Activated CD4-positive, alpha-beta T cell treated with anti-CD3 and anti-CD28 coated beads for 36 hours (primary cell): ENCODE measurements around the gene RNF157. TPM values are rescaled to one million over a fixed set of nuclear protein-coding genes. Genes with fewer than 3 reads are reported as not detected.
"Not testable (repeated sequence)": the region's sequence is repeated elsewhere in the genome, so short reads cannot be mapped to it uniquely, and the experiment has no call there.

ENCODE experiments used
- ATAC-seq: fragments of 200-7000 bp; cut with Tn5 transposase; one replicate; pipeline ENCODE4 v1.10.0; 2021; ENCODE audit warnings: mild to moderate bottlenecking, moderate library complexity
- CTCF ChIA-PET: fragments of 350-600 bp; sonication (Branson Sonifier 250); formaldehyde crosslinking; loops from one replicate; lab custom pipeline; 2021; ENCODE audit warnings: antibody characterized with exemption; lab: Charles Lee
- POLR2A ChIA-PET: fragments of 350-600 bp; sonication (Branson Sonifier 250); formaldehyde crosslinking; loops from one replicate; lab custom pipeline; 2021; ENCODE audit warnings: antibody characterized with exemption, inconsistent platforms; lab: Charles Lee
- DNase-seq: peaks from one replicate; pipeline ENCODE4 v3.0.0-alpha.2; 2020
- H3K27ac Mint-ChIP-seq: one replicate; pipeline ENCODE4 v1.8.0; 2021; ENCODE audit warnings: mixed read lengths
- H3K27me3 Mint-ChIP-seq: one replicate; pipeline ENCODE4 v1.8.0; 2021; ENCODE audit warnings: mixed read lengths
- H3K36me3 Mint-ChIP-seq: one replicate; pipeline ENCODE4 v1.8.0; 2021; ENCODE audit warnings: low read depth, mixed read lengths
- H3K4me1 Mint-ChIP-seq: one replicate; pipeline ENCODE4 v1.8.0; 2021; ENCODE audit warnings: mixed read lengths
- H3K4me3 Mint-ChIP-seq: one replicate; pipeline ENCODE4 v1.8.0; 2021; ENCODE audit warnings: mild to moderate bottlenecking, moderate library complexity, mixed read lengths
- H3K9me3 Mint-ChIP-seq: one replicate; pipeline ENCODE4 v1.8.0; 2021; ENCODE audit warnings: low read depth, mixed read lengths
- intact Hi-C, 2 experiments: fragments of 100-400 bp; cut with DNase I in 1 of 2; cut with micrococcal nuclease in 1 of 2; formaldehyde crosslinking; loops; one replicate each; pipeline versions ENCODE4 v1.14.2 to v1.15.1; 2022 to 2024; cut with DNase I, micrococcal nuclease
- total RNA-seq, 2 experiments: library from RNA; stranded (reverse); gene quantifications; one replicate each; pipeline ENCODE4 v1.2.3, GENCODE V29; 2021

The RNF157 gene
- total RNA-seq, 2 experiments from 2014 or later = 24.0 to 39.4 TPM

DNA sequence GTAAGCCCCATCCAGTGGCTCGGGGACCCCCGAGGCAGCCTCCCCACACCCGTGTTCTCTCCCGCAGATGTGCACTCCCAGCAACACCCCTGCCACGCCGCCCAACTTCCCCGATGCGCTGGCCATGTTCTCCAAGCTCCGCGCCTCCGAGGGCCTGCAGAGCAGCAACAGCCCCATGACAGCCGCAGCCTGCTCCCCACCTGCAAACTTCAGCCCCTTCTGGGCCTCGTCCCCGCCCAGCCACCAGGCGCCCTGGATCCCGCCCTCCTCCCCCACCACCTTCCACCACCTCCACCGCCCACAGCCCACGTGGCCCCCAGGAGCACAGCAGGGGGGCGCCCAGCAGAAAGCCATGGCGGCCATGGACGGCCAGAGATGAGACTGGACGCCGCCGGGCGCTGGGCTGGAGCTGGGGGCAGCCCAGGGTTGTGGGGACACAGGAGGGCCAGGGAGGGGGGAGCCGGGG is 29.9 kb upstream of the RNF157 start:
- ChIA-PET POLR2A (interaction anchor here (0.6 to 3.9 kb wide), 11 partner anchors 13 to 280 kb away, joined by 3 to 29 read pairs (median 5); no protein-coding TSS in a partner anchor), CTCF (interaction anchor here (0.7 to 2.6 kb wide), 6 partner anchors 11 to 126 kb away, joined by 3 to 9 read pairs (median 6); no protein-coding TSS in a partner anchor)
- no peaks in the 10 kb centered on the region for H3K9me3 Mint-ChIP-seq
- H3K4me1 Mint-ChIP-seq = peaks cover 59% of the 10 kb centered on the region
- intact Hi-C loops = loop anchor here in 1 of 2 experiments (10.0 kb wide), 1 partner anchor 365 kb away; the partner anchor contains the start of gene MRPL38
- H3K36me3 Mint-ChIP-seq = peaks cover 59% of the 10 kb centered on the region
- H3K27me3 Mint-ChIP-seq = no peaks in the 10 kb centered on the region
- DNase-seq (peak; percentile 62), ATAC-seq (no peak)
- H3K27ac Mint-ChIP-seq = peak overlapping the region; percentile 100
- peak overlapping the region; percentile 96 for H3K4me3 Mint-ChIP-seq

DNA sequence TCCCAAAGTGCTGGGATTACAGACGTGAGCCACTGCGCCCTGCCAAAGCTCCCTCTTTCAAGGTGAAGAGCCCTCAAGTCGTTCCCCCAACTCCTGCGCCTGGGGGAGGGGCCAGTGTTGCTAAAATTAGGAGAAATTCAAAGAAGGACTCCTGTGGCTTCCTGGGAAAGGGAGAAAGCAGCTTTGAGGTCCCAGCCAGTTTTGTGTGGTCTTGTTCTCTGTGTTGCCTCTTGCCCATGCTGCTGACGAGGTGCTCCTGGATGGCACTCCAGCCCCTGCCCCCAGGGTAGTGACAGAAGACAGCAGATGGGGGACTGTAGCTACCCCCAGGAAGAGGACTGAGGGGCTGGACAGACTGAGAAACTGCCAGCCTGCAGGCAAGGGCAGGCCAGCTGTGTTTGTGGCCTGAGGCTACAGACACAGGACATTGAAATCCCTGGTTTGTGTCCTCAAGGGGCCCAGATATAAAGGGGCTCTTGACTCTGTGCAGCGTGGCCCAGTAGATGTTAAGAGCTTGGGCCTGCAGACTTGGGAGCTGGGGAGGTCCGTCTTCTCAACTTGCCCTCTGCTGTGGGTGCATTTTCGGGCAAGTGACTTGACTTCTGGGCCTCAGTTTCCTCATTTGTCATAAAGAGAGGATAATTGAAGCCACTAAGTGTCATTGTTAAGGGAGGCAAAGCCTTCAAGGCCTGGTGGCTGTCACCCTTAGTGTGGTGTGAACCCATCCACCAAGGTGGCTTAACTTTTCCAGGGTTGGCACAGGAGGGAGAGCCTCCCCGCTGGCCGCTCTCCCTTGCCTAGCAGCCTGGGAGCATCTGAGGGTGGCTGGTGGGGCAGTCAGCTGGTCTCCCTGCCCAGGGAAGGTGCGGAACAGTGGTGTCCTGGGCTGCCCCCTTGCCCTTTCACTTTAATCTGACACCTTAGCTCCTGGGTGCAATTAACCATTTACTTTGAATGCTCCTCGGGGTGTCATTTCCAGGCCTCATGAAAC is 29.0 kb upstream of the RNF157 start:
- Mint-ChIP-seq H3K4me1 (peaks cover 56% of the 10 kb centered on the region), H3K4me3 (peak overlapping the region; percentile 96)

DNA sequence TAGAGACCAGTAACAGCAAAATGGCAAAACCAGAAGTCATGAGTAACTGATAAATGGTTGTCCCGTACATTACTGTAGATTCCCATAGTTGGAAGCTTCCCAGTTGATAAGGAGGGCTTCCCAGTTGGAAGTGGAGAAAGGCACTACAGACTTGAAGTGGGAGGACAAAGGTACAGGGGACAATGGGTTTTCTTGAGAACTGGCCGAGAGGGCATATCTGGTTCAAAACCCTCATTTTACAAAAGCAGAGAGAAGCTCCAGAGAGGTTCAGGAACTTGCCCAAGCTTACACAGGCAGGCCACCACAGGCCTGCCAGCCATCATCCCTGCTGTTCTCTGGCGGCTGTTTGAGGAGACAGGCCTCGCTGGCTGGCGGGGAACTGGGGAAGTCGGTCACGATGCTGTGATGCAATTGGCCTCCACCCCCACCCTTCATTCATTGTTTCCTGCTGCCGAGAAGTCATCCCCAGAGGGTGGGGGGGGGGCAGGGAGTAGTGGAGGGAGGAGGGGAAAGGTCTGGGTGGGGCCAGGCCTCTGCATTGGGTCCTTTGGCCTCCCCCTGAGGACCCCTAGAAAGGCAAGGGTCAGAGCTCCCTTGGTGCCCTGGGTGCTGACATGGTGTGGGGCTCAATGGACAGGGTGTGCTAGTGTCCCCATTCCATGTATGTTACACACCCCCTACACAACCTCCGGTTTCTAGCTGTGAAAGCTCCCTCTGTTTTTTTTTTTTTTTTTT is 27.9 kb upstream of the RNF157 start:
- ChIA-PET CTCF (interaction anchor here (0.5 to 1.8 kb wide), 10 partner anchors 10 to 1185 kb away, joined by 3 to 7 read pairs (median 3); no protein-coding TSS in a partner anchor), POLR2A (interaction anchor here (0.9 to 5.1 kb wide), 13 partner anchors 12 to 488 kb away, joined by 3 to 36 read pairs (median 5); partner anchors contain the start of genes FOXJ1 and SRP68)
- intact Hi-C loops = loop anchor here (1.0 to 10.0 kb wide), 5 partner anchors 76 to 1187 kb away; partner anchors contain the start of genes MFSD11 (in 1 of the 2), SRSF2 (in 1 of the 2) and WBP2 (in 1 of the 2)
- DNase-seq (peak; percentile 91), ATAC-seq (peak; percentile 3)
- no peaks in the 10 kb centered on the region for H3K27me3 Mint-ChIP-seq
- no peaks in the 10 kb centered on the region for H3K9me3 Mint-ChIP-seq
- peak overlapping the region; percentile 96 for H3K4me3 Mint-ChIP-seq
- H3K4me1 Mint-ChIP-seq = peaks cover 56% of the 10 kb centered on the region
- H3K36me3 Mint-ChIP-seq = peaks cover 57% of the 10 kb centered on the region
- peak overlapping the region; percentile 100 for H3K27ac Mint-ChIP-seq

More for the DNA sequence above, 29.0 kb upstream of the RNF157 start:
- DNase-seq (peak; percentile 47), ATAC-seq (no peak)
- Mint-ChIP-seq H3K27ac (peak overlapping the region; percentile 100), H3K27me3 (no peaks in the 10 kb centered on the region), H3K36me3 (peaks cover 59% of the 10 kb centered on the region), H3K9me3 (no peaks in the 10 kb centered on the region)
- POLR2A ChIA-PET = interaction anchor here (0.5 to 5.1 kb wide), 18 partner anchors 10 to 1096 kb away, joined by 3 to 36 read pairs (median 4); partner anchors contain the start of genes FOXJ1 and SRP68
- CTCF ChIA-PET = interaction anchor here (0.7 to 2.6 kb wide), 10 partner anchors 9 to 125 kb away, joined by 3 to 7 read pairs (median 4); no protein-coding TSS in a partner anchor
- intact Hi-C loops = loop anchor here (1.0 to 10.0 kb wide), 5 partner anchors 77 to 1186 kb away; partner anchors contain the start of genes MFSD11 (in 1 of the 2), SRSF2 (in 1 of the 2) and WBP2 (in 1 of the 2)

DNA sequence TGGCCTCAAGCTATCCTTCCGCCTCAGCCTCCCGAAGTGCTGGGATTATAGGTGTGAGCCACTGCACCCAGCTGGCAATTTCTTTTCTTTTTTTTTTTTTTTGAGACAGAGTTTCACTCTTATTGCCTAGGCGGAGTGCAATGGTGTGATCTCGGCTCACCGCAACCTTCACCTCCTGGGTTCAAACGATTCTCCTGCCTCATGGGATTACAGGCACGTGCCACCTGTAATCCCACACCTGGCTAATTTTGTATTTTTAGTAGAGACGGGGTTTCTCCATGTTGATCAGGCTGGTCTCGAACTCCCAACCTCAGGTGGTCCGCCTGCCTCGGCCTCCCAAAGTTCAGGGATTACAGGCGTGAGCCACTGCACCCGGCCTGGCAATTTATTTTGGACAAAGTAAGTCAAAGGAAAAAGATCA is 27.3 kb upstream of the RNF157 start:
- ChIA-PET POLR2A (interaction anchor here (0.6 to 5.1 kb wide), 13 partner anchors 12 to 465 kb away, joined by 3 to 36 read pairs (median 9); no protein-coding TSS in a partner anchor), CTCF (interaction anchor here (0.7 to 1.6 kb wide), 8 partner anchors 10 to 1186 kb away, joined by 3 to 6 read pairs (median 3); no protein-coding TSS in a partner anchor)
- not testable (repeated sequence) for H3K27me3 Mint-ChIP-seq, H3K9me3 Mint-ChIP-seq, ATAC-seq
- H3K27ac Mint-ChIP-seq = peak overlapping the region; percentile 100
- H3K4me3 Mint-ChIP-seq = peak overlapping the region; percentile 96
- DNase-seq = peak; percentile 64
- peaks cover 56% of the 10 kb centered on the region for H3K4me1 Mint-ChIP-seq
- intact Hi-C loops = loop anchor here (1.0 to 10.0 kb wide), 5 partner anchors 75 to 1187 kb away; partner anchors contain the start of genes MFSD11 (in 1 of the 2), SRSF2 (in 1 of the 2) and WBP2 (in 1 of the 2)
- peaks cover 57% of the 10 kb centered on the region for H3K36me3 Mint-ChIP-seq

DNA sequence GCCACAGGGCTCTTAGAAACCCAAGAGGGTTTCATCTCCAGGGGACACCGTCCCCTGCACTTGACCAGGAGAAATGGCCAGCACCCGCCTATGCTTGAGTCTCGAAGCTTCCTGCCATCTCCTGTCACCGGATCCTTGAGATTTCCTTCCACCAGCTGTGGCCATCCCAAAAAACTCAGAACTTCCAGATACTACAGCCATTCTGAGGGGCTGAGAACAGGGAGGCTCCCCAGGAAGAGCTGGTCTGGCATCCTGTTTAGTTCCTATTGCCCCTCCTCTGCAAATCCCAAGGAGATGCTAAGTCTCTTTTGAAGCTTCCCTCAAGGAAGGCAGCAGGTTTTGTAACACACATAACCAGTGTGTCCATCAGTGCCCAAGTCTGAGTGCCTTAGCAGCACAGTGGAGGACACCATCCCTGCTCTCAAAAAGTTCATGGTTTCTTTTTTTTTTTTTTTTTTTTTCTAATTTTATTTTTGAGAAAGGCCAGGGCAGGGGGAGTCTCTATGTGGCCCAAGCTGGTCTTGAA is 26.8 kb upstream of the RNF157 start:
- Mint-ChIP-seq H3K4me1 (peaks cover 58% of the 10 kb centered on the region), H3K36me3 (peaks cover 57% of the 10 kb centered on the region), H3K4me3 (peak overlapping the region; percentile 96), H3K9me3 (no peaks in the 10 kb centered on the region), H3K27ac (peak overlapping the region; percentile 100), H3K27me3 (no peaks in the 10 kb centered on the region)
- ATAC-seq = no peak
- POLR2A ChIA-PET = interaction anchor here (0.6 to 5.1 kb wide), 15 partner anchors 11 to 466 kb away, joined by 3 to 36 read pairs (median 4); no protein-coding TSS in a partner anchor
- CTCF ChIA-PET = interaction anchor here (0.5 to 1.4 kb wide), 7 partner anchors 10 to 1186 kb away, joined by 3 to 4 read pairs (median 3); no protein-coding TSS in a partner anchor
- intact Hi-C loops = loop anchor here (5.0 to 10.0 kb wide), 4 partner anchors 410 to 1188 kb away; partner anchors contain the start of genes MFSD11 (in 1 of the 2), SRSF2 (in 1 of the 2) and WBP2 (in 1 of the 2)
- peak; percentile 26 for DNase-seq

DNA sequence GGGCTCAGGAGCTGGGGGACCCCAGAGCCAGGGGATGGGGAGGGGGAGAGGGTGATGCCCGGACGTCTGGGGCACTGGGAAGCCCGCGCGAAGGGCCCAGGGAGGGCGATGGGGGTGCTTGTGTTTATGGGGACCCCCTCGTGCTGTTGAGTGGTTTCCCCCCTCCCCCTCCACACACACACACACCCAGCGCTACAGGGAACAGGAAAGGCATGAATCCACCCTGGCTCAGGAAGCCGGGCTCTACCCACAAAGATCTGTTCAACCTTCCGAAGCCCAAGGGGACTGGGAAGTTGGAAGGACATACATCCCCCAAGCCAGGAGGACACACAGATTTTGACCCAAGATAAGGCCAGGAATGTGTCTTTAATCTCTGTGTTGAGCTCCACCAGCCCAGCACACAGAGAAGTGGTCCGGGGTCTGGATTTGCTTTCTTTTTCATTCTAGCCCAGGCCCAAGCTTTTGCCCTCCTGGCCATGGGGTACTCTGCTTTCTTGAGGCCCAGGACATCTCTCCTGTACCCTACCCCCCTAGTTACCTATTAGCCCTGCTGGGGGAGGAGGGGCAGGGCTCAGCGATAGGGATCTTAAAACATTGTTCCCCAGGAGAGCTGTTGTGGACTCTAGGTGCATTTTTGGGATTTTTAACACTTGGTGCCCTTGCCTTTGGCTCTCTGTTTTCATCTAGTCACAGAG is 26.1 kb upstream of the RNF157 start:
- Mint-ChIP-seq H3K27ac (peak overlapping the region; percentile 100), H3K4me3 (peak overlapping the region; percentile 96), H3K27me3 (no peaks in the 10 kb centered on the region), H3K9me3 (no peaks in the 10 kb centered on the region), H3K36me3 (peaks cover 53% of the 10 kb centered on the region), H3K4me1 (peaks cover 61% of the 10 kb centered on the region)
- DNase-seq (peak; percentile 55), ATAC-seq (no peak)
- ChIA-PET CTCF (interaction anchor here (0.5 to 1.1 kb wide), 5 partner anchors 9 to 255 kb away, joined by 3 to 4 read pairs (median 3); no protein-coding TSS in a partner anchor), POLR2A (interaction anchor here (0.6 to 5.1 kb wide), 12 partner anchors 11 to 368 kb away, joined by 3 to 36 read pairs (median 6); no protein-coding TSS in a partner anchor)
- intact Hi-C loops = loop anchor here (1.0 to 10.0 kb wide), 5 partner anchors 409 to 1188 kb away; partner anchors contain the start of genes MFSD11 (in 1 of the 2), SRSF2 (in 1 of the 2) and WBP2 (in 1 of the 2)

DNA sequence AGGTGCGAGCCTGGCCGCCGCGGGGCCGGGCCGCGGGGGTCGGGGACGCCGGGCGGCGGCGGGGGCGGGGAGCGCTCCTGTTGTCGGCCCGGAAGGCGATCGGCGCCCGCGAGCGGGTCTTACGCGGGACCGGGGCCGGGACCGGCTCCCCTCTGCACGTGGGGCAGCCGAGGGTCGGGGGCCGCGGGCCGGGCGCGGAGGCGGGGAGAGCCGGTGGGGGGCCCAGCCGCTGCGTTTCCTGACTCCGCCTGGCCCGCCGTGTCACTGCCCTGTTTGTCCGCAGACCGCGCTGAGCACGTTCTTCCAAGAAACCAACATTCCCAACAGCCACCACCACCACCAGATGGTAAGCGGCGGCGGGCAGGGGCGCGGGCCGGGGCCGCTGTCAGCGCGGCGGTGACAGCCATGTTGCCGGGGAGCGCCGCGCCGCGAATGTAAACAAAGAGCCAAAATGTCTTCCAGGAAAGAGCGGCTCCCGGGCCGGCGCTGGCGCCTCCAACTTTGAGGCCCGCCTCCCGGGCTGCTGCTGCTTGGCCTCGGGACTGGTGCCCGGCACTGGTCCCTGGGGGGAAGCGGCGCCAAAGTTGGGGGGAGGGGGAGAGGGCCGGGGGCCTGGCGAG is 25.4 kb upstream of the RNF157 start:
- ATAC-seq (no peak), DNase-seq (peak; percentile 77)
- Mint-ChIP-seq H3K4me1 (peaks cover 55% of the 10 kb centered on the region), H3K4me3 (peak overlapping the region; percentile 96), H3K27me3 (no peaks in the 10 kb centered on the region), H3K27ac (peak overlapping the region; percentile 87), H3K9me3 (no peaks in the 10 kb centered on the region), H3K36me3 (peaks cover 46% of the 10 kb centered on the region)
- CTCF ChIA-PET = interaction anchor here (0.6 to 3.4 kb wide), 6 partner anchors 14 to 255 kb away, joined by 3 to 21 read pairs (median 4); no protein-coding TSS in a partner anchor
- POLR2A ChIA-PET = interaction anchor here (0.6 to 5.1 kb wide), 16 partner anchors 9 to 968 kb away, joined by 4 to 36 read pairs (median 10); partner anchors contain the start of gene SRP68
- intact Hi-C loops = loop anchor here (1.0 to 10.0 kb wide), 9 partner anchors 19 to 1189 kb away; partner anchors contain the start of genes JMJD6 (in 1 of the 2), METTL23 (in 1 of the 2), MFSD11 (in 1 of the 2) and SRSF2 (in 1 of the 2)

DNA sequence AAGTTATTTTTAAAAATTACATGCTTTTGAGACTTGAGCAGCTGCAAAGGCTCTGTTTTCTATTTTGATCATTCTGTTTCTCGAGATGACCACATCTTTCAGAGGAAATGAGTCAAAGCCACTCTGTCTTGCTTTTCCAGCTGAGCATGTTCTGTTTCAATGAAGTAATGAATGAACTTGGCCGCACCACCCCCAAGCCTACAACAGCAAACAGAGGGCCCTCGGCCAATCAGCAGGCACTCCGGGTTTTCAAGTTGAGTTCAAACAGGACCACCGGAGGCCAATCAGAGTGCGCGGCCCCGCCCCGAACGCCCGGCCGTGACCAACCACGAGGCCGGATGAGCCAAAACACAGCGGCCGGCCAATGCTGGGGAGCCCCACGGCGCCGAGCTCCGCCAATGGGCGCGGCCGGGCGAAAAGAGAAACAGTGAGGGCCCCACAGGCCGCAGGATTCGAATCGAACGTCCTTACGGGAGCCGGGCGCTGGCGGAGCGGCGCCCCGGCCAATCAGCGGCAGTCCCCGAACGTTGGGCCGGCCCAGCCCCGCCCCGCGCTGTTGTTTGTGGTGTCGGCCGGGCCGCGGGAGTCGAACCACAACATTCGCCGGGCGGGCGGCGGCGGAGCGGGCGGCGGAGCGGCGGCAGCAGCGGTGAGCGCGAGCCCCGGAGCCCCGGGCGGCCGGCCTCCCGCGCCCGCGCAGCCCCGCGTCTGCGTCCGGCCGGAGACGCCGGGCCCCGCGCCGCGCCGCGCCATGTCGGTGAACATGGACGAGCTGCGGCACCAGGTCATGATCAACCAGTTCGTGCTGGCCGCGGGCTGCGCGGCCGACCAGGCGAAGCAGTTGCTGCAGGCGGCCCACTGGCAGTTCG is 24.7 kb upstream of the RNF157 start, which contains the start of gene UBALD2:
TSS of gene UBALD2 (plus strand) at position 594 of the 869 bp plus-strand sequence. CDS start at position 752, 158 bp downstream.
- ATAC-seq = peak; percentile 81
- DNase-seq = peak; percentile 99
- intact Hi-C loops = loop anchor here (1.0 to 10.0 kb wide), 13 partner anchors 7 to 1190 kb away; partner anchors contain the start of genes JMJD6 (in 1 of the 2), METTL23 (in 1 of the 2), MFSD11 (in 1 of the 2) and RNF157 (in 1 of the 2)
- H3K36me3 Mint-ChIP-seq = peaks cover 43% of the 10 kb centered on the region
- ChIA-PET CTCF (interaction anchor here (0.7 to 3.4 kb wide), 14 partner anchors 7 to 83 kb away, joined by 3 to 21 read pairs (median 5); no protein-coding TSS in a partner anchor), POLR2A (interaction anchor here (0.5 to 5.1 kb wide), 22 partner anchors 8 to 967 kb away, joined by 3 to 29 read pairs (median 6); partner anchors contain the start of genes EXOC7 and SRP68)
- H3K9me3 Mint-ChIP-seq = no peaks in the 10 kb centered on the region
- peak within 1 kb of the TSS; percentile 100 for H3K27ac Mint-ChIP-seq
- H3K4me3 Mint-ChIP-seq = peak within 1 kb of the TSS; percentile 96
- H3K27me3 Mint-ChIP-seq = no peaks in the 10 kb centered on the region
- peaks cover 52% of the 10 kb centered on the region for H3K4me1 Mint-ChIP-seq
